SK-N-MC (cell line): ENCODE measurements around the gene RHEX.
"Not testable (repeated sequence)": the region's sequence is repeated elsewhere in the genome, so short reads cannot be mapped to it uniquely, and the experiment has no call there.

ENCODE experiments used
- DNase-seq: peaks from one replicate; pipeline ENCODE4 v3.0.0-alpha.2; 2011; ENCODE audit warnings: low read depth, low spot score
- H3K27ac ChIP-seq: fragments of 200-600 bp; sonication (generic); 2 replicates; pipeline ENCODE4 v1.5.1; 2016; ENCODE audit warnings: mixed run types
- H3K36me3 ChIP-seq: fragments of 200-600 bp; sonication (generic); 2 replicates; pipeline ENCODE4 v1.6.1; 2017; ENCODE audit warnings: antibody characterized with exemption, low read length, mixed read lengths; ENCODE audit not compliant: insufficient read depth
- H3K4me3 ChIP-seq: fragments of 200-600 bp; sonication (generic); 2 replicates; pipeline ENCODE4 v1.5.1; 2016
- H3K9ac ChIP-seq: fragments of 200-600 bp; sonication (generic); 2 replicates; pipeline ENCODE4 v1.8.0; 2017; ENCODE audit warnings: mixed run types, mixed read lengths; ENCODE audit not compliant: insufficient read length
- H3K9me3 ChIP-seq: fragments of 200-600 bp; sonication (generic); 2 replicates; pipeline ENCODE4 v1.6.1; 2017; ENCODE audit warnings: low read depth, mild to moderate bottlenecking, antibody characterized with exemption, low read length, moderate library complexity, mixed read lengths
- EZH2 ChIP-seq: fragments of 200-600 bp; sonication (generic); IDR thresholded peaks from one replicate; pipeline ENCODE4 v1.6.1; 2017; ENCODE audit warnings: antibody characterized with exemption
- FOXP2 ChIP-seq: optimal IDR thresholded peaks from 2 replicates; pipeline ENCODE3; 2011; ENCODE audit warnings: mild to moderate bottlenecking, moderate library complexity; ENCODE audit not compliant: insufficient read depth; ENCODE audit errors: extremely low read length, control extremely low read depth
- POLR2AphosphoS5 ChIP-seq: IDR thresholded peaks from 2 replicates; pipeline ENCODE4 v1.6.1; 2012; ENCODE audit warnings: mild to moderate bottlenecking, low read depth, low read length, borderline replicate concordance

The RHEX gene

GRCh38 chr1:206039046-206039973, 13.7 kb upstream of the RHEX start:
- no peak for DNase-seq
- no peak overlapping the region for H3K27ac ChIP-seq
- no peak overlapping the region for H3K9ac ChIP-seq
- H3K4me3 ChIP-seq, result no peak overlapping the region
- no peaks in the 10 kb centered on the region for H3K9me3 ChIP-seq
- H3K36me3 ChIP-seq, result no peaks in the 10 kb centered on the region
- TF ChIP-seq EZH2, result no peak
- TF ChIP-seq POLR2AphosphoS5, result no peak
- no peak for TF ChIP-seq FOXP2

DNA sequence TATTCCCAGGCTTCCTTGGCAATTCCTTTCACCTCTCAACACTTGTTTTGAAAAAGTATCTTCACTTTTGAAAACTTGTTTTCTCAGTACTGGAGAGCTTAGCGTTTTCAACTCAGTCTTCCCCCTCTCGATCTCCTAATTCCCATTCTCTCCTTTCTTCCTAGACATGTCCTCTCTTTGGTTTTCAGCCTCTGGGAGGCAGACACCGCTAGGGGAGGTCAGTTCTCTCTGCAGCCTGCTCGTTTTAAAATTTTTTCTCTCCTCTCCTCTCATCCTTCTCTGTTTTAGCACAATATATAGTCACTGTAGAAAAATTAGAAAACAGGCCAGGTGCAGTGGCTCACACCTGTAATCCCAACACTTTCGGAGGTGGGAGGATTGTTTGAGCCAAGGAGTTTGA, 12.6 kb upstream of the RHEX start:
- no peak overlapping the region for H3K4me3 ChIP-seq
- TF ChIP-seq FOXP2, result no peak
- TF ChIP-seq EZH2, result no peak
- TF ChIP-seq POLR2AphosphoS5, result no peak

GRCh38 chr1:206041640-206042039, 11.3 kb upstream of the RHEX start:
- no peak overlapping the region for H3K4me3 ChIP-seq
- H3K36me3 ChIP-seq, result no peaks in the 10 kb centered on the region
- no peaks in the 10 kb centered on the region for H3K9me3 ChIP-seq
- no peak for DNase-seq
- H3K27ac ChIP-seq, result no peak overlapping the region
- H3K9ac ChIP-seq, result no peak overlapping the region
- no peak for TF ChIP-seq EZH2
- no peak for TF ChIP-seq FOXP2
- no peak for TF ChIP-seq POLR2AphosphoS5

More for the DNA sequence above, 12.6 kb upstream of the RHEX start:
- H3K9ac ChIP-seq, result no peak overlapping the region
- H3K27ac ChIP-seq, result no peak overlapping the region
- no peak for DNase-seq
- H3K9me3 ChIP-seq, result no peaks in the 10 kb centered on the region
- no peaks in the 10 kb centered on the region for H3K36me3 ChIP-seq

DNA sequence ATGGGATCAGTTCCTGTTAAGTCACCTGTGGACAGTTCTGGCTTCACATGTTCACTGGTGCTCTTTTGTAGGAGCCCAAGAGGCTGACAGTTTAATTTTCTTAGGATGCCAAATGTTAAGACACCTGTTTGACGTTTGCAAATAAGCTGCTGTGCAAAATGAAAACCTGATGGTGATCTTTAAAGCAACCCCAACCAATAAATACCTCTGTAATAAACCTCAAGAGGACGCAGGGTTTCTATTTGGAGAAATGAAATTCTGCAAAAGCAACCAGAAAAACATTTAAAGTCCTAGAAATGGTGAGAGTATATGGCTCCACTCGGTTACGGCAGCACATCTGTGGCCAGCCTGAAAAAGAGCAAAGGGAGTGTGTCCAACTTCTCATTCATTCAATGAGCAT, 5.7 kb upstream of the RHEX start:
- no peak for DNase-seq
- H3K36me3 ChIP-seq, result no peaks in the 10 kb centered on the region
- no peak for TF ChIP-seq EZH2
- TF ChIP-seq FOXP2, result no peak
- no peak for TF ChIP-seq POLR2AphosphoS5
- no peak overlapping the region for H3K4me3 ChIP-seq
- H3K27ac ChIP-seq, result no peak overlapping the region
- H3K9me3 ChIP-seq, result no peaks in the 10 kb centered on the region
- H3K9ac ChIP-seq, result no peak overlapping the region

DNA sequence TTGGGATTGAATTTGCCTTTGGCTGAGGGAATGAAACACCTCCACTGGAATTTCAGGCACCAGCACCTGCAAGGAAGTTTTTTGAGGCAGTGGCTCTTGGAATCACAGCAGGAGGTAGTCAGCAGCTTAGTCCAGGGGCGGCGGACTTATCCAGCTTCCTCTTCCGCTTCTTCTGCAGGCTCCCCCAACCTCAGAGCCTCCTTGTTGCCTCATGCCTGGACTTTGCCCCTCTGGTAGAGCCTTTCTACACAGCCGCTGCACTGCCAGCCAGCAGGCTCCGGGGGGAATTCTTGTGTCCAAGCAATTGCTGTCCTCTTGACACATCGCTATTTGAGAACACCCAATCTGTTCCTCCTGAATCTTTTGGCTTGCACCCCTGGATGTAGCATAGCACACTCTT, 4.4 kb upstream of the RHEX start:
- H3K9me3 ChIP-seq, result no peaks in the 10 kb centered on the region
- no peaks in the 10 kb centered on the region for H3K36me3 ChIP-seq
- DNase-seq, result no peak
- H3K9ac ChIP-seq, result no peak overlapping the region
- H3K27ac ChIP-seq, result no peak overlapping the region
- no peak for TF ChIP-seq FOXP2
- no peak for TF ChIP-seq POLR2AphosphoS5
- no peak overlapping the region for H3K4me3 ChIP-seq

GRCh38 chr1:206049293-206049692, 3.7 kb upstream of the RHEX start:
- H3K36me3 ChIP-seq, result no peaks in the 10 kb centered on the region
- no peak overlapping the region for H3K4me3 ChIP-seq
- DNase-seq, result no peak
- H3K9ac ChIP-seq, result no peak overlapping the region
- H3K9me3 ChIP-seq, result no peaks in the 10 kb centered on the region
- H3K27ac ChIP-seq, result no peak overlapping the region
- no peak for TF ChIP-seq POLR2AphosphoS5
- TF ChIP-seq EZH2, result no peak
- no peak for TF ChIP-seq FOXP2

GRCh38 chr1:206049919-206050600, 2.9 kb upstream of the RHEX start:
- Histone ChIP-seq H3K27ac (no peak overlapping the region), H3K9ac (no peak overlapping the region), H3K9me3 (no peaks in the 10 kb centered on the region), H3K4me3 (no peak overlapping the region), H3K36me3 (no peaks in the 10 kb centered on the region)
- no peak for DNase-seq
- TF ChIP-seq FOXP2, result no peak
- no peak for TF ChIP-seq EZH2
- TF ChIP-seq POLR2AphosphoS5, result no peak

- Histone ChIP-seq H3K27ac (no peak overlapping the region), H3K36me3 (no peaks in the 10 kb centered on the region), H3K9ac (no peak overlapping the region), H3K4me3 (no peak overlapping the region), H3K9me3 (no peaks in the 10 kb centered on the region)
- TF ChIP-seq EZH2, result no peak
- TF ChIP-seq FOXP2, result no peak
- TF ChIP-seq POLR2AphosphoS5, result no peak
- DNase-seq, result no peak
Measured at GRCh38 chr1:206050655-206051235, 2.2 kb upstream of the RHEX start.

- H3K36me3 ChIP-seq, H3K4me3 ChIP-seq, H3K9me3 ChIP-seq, H3K9ac ChIP-seq, DNase-seq, H3K27ac ChIP-seq: not testable (repeated sequence)
Measured at GRCh38 chr1:206052231-206052865, 625 bp upstream of the RHEX start.

GRCh38 chr1:206053616-206054015, 643 bp downstream of the RHEX start:
- DNase-seq, H3K9ac ChIP-seq, H3K4me3 ChIP-seq, H3K36me3 ChIP-seq, H3K9me3 ChIP-seq, H3K27ac ChIP-seq: not testable (repeated sequence)

DNA sequence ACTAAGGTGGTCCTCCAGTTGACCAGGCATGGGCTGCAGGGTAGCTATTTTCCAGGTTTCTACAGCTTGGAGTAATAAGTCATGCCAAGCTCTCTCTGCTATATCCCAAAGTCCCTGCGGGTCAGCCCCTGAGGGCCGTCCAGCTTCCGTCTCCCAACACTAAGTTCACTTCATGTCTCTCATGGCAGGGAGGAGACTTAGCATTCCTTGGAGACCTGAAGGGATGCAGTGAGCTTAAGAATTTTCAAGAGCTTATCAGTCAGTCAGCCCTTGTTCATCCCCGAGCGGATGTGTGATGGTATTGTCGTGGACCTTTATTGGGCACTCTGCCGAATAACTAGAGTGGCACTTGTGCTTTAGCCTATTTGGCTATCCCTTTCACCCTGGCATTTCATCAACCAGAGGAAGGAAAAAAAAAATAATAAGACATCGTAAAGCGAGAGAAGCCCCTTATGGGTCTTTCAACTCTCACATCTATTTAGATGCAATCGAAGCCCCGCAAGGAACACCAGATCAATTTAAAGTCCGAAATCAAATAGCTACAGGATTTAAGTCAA, 2.2 kb downstream of the RHEX start:
- DNase-seq, H3K9ac ChIP-seq: not testable (repeated sequence)

DNA sequence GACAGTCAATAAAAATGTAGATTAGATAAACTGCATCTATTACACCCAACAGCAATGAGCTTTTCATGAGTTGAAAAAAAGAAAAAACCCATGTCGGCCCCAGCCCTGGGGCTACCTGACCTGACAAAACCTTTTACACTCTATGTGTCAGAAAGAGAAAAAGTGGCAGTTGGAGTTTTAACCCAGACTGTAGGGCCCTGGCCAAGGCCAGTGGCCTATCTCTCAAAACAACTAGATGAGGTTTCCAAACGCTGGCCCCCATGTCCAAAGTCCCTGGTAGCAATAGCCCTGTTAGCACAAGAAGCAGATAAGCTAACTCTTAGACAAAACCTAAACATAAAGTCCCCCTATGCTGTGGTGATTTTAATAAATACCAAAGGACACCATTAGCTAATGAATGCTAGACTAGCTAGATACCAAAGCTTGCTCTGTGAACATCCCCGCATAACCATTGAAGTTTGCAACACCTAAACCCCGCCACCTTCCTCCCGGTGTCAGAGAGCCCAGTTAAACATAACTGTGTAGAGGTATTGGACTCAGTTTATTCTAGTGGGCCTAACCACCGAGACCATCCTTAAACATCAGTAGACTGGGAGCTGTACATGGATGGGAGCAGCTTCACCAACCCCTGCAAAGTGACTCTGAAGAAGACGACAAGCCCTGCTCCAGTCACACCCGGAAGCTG, 2.8 kb downstream of the RHEX start:
- H3K36me3 ChIP-seq, DNase-seq, H3K9me3 ChIP-seq, H3K27ac ChIP-seq, H3K9ac ChIP-seq, H3K4me3 ChIP-seq: not testable (repeated sequence)

More for the DNA sequence above, 2.2 kb downstream of the RHEX start:
- H3K9me3 ChIP-seq, H3K4me3 ChIP-seq, H3K27ac ChIP-seq, H3K36me3 ChIP-seq: not testable (repeated sequence)
